Measurements from ENCODE around the gene CD180. TPM values are rescaled to one million over a fixed set of nuclear protein-coding genes. Genes with fewer than 3 reads are reported as not detected.

Gene CD180
- total and polyA plus RNA-seq, 2 donors (not counting 3 experiments of a cell fraction or from before 2014, with no cell fraction given): not detected

- no peak overlapping the region for H2AFZ ChIP-seq (ENCODE audit: low read depth, low read length)
- no TSS peak for BruUV-seq (replicated peaks)
- no peak overlapping the region for H3K4me3 ChIP-seq (replicated peaks in 1 of 3; ENCODE audit: insufficient read depth in 1 of 3, low read depth in 1 of 3, low read length in 3 of 3)
- TF ChIP-seq FOS (IDR thresholded peaks at IDR 0.05; ENCODE audit: borderline replicate concordance, insufficient read depth, low read length): no peak
- H4K20me1 ChIP-seq (replicated peaks; ENCODE audit: control insufficient read depth, extremely low read depth, insufficient read depth, low read length): no peaks in the 10 kb centered on the region
- no peak overlapping the region for H3K4me2 ChIP-seq (ENCODE audit: insufficient read depth, low read length)
- H3K9me1 ChIP-seq (replicated peaks; ENCODE audit: control insufficient read depth, extremely low read depth, insufficient read depth, low read length): no peaks in the 10 kb centered on the region
- no peak overlapping the region for H3K9ac ChIP-seq (replicated peaks; ENCODE audit: extremely low read depth, insufficient read depth, low read length)
- H3K27ac ChIP-seq (ENCODE audit: insufficient read depth, low read depth, low read length): no peak overlapping the region
- no peaks in the 10 kb centered on the region for H3K4me1 ChIP-seq (ENCODE audit: control insufficient read depth, extremely low read depth, insufficient read depth, low read length)
- no peaks in the 10 kb centered on the region for H3K9me3 ChIP-seq (replicated peaks; ENCODE audit: control insufficient read depth, insufficient read depth, low read length)
- no peak for FAIRE-seq
- no peaks in the 10 kb centered on the region for H3K79me2 ChIP-seq (ENCODE audit: control insufficient read depth, insufficient read depth, low read length)
- H3K36me3 ChIP-seq (ENCODE audit: control insufficient read depth in 2 of 2, extremely low read depth in 1 of 2, insufficient read depth in 2 of 2, low read length in 2 of 2): no peaks in the 10 kb centered on the region
- H3K27me3 ChIP-seq (ENCODE audit: control insufficient read depth in 2 of 2, insufficient read depth in 2 of 2, low read length in 2 of 2): no peaks in the 10 kb centered on the region
- CTCF ChIA-PET: no interaction called here
- POLR2A ChIA-PET: interaction anchor here (0.6 kb wide), 1 partner anchor 1086 kb away, joined by 5 read pairs; no protein-coding TSS in a partner anchor
- intact Hi-C loops (cut with micrococcal nuclease) (no loop called here), dilution Hi-C loops (cut with MboI; ENCODE audit: extremely low pct_ligation_motif_present, low sequenced_read_pairs) (no loop called here)
- no peak for DNase-seq (ENCODE audit: low read depth, low spot score)
These were observed 7.6 kb downstream of the CD180 start for GRCh38 chr5:67189079-67189354.

- Histone ChIP-seq H3K36me3 (ENCODE audit: control insufficient read depth in 2 of 2, extremely low read depth in 1 of 2, insufficient read depth in 2 of 2, low read length in 2 of 2) (no peaks in the 10 kb centered on the region), H3K4me3 (replicated peaks in 1 of 3; ENCODE audit: insufficient read depth in 1 of 3, low read depth in 1 of 3, low read length in 3 of 3) (no peak overlapping the region), H3K27ac (ENCODE audit: insufficient read depth, low read depth, low read length) (no peak overlapping the region), H3K27me3 (ENCODE audit: control insufficient read depth in 2 of 2, insufficient read depth in 2 of 2, low read length in 2 of 2) (no peaks in the 10 kb centered on the region), H3K9ac (replicated peaks; ENCODE audit: extremely low read depth, insufficient read depth, low read length) (no peak overlapping the region), H3K79me2 (ENCODE audit: control insufficient read depth, insufficient read depth, low read length) (no peaks in the 10 kb centered on the region), H3K4me2 (ENCODE audit: insufficient read depth, low read length) (no peak overlapping the region), H4K20me1 (replicated peaks; ENCODE audit: control insufficient read depth, extremely low read depth, insufficient read depth, low read length) (no peaks in the 10 kb centered on the region), H3K9me1 (replicated peaks; ENCODE audit: control insufficient read depth, extremely low read depth, insufficient read depth, low read length) (no peaks in the 10 kb centered on the region), H3K4me1 (ENCODE audit: control insufficient read depth, extremely low read depth, insufficient read depth, low read length) (no peaks in the 10 kb centered on the region), H3K9me3 (replicated peaks; ENCODE audit: control insufficient read depth, insufficient read depth, low read length) (no peaks in the 10 kb centered on the region), H2AFZ (ENCODE audit: low read depth, low read length) (no peak overlapping the region)
- TF ChIP-seq, protein P1, sequence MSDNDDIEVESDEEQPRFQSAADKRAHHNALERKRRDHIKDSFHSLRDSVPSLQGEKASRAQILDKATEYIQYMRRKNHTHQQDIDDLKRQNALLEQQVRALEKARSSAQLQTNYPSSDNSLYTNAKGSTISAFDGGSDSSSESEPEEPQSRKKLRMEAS (IDR thresholded peaks at IDR 0.05; ENCODE audit: insufficient read depth, insufficient read length): no peak
- TF ChIP-seq CTCF (IDR thresholded peaks at IDR 0.05; ENCODE audit: extremely low read depth in 1 of 2, insufficient read depth in 1 of 2, low read depth in 1 of 2, low read length in 2 of 2) (no peak), GATA2 (IDR thresholded peaks at IDR 0.05; ENCODE audit: insufficient read depth, insufficient read length, low read depth, low read length) (no peak), JUN (IDR thresholded peaks at IDR 0.05; ENCODE audit: borderline replicate concordance, insufficient read depth, insufficient read length, low read depth) (no peak), POLR2A (IDR thresholded peaks at IDR 0.05; ENCODE audit: low read depth, low read length) (no peak), POLR2AphosphoS5 (IDR thresholded peaks at IDR 0.05; ENCODE audit: insufficient read depth, low read depth, low read length) (no peak), EZH2 (IDR thresholded peaks at IDR 0.05; ENCODE audit: borderline replicate concordance, low read depth, low read length, severe bottlenecking) (no peak), FOS (IDR thresholded peaks at IDR 0.05; ENCODE audit: borderline replicate concordance, insufficient read depth, low read length) (no peak)
- intact Hi-C loops (cut with micrococcal nuclease): no loop called here
- POLR2A ChIA-PET: interaction anchor here (0.6 kb wide), 1 partner anchor 1087 kb away, joined by 5 read pairs; no protein-coding TSS in a partner anchor
- FAIRE-seq (no peak), DNase-seq (ENCODE audit: low read depth, low spot score) (no peak)
- dilution Hi-C loops (cut with MboI; ENCODE audit: extremely low pct_ligation_motif_present, low sequenced_read_pairs): no loop called here
- CTCF ChIA-PET: no interaction called here
- no TSS peak for BruUV-seq (replicated peaks)
These were observed 8.1 kb downstream of the CD180 start for GRCh38 chr5:67188274-67189078.
